HT1080 (cell line): ENCODE results near the gene SAMD7. TPM values are rescaled to one million over a fixed set of nuclear protein-coding genes. Genes with fewer than 3 reads are reported as not detected.
A peak's percentile ranks its signal among the peaks of the same experiment; 100 is the strongest.

Experiments
- DNase-seq: peaks from one replicate; pipeline ENCODE4 v3.0.0-alpha.2; 2015; ENCODE audit warnings: low read depth
- total RNA-seq: library from RNA; depleted of rRNA; stranded (reverse); fragments of >200 nt; shearing (Covaris generic); gene quantifications from 2 replicates; pipeline ENCODE4 v1.2.3, GENCODE V29; 2014; rRNA removed

The SAMD7 gene
- total RNA-seq, 1 experiment from 2014 or later = not detected

GRCh38 chr3:169965562-169966427, 54.4 kb downstream of the SAMD7 start:
- no peak for DNase-seq

DNA sequence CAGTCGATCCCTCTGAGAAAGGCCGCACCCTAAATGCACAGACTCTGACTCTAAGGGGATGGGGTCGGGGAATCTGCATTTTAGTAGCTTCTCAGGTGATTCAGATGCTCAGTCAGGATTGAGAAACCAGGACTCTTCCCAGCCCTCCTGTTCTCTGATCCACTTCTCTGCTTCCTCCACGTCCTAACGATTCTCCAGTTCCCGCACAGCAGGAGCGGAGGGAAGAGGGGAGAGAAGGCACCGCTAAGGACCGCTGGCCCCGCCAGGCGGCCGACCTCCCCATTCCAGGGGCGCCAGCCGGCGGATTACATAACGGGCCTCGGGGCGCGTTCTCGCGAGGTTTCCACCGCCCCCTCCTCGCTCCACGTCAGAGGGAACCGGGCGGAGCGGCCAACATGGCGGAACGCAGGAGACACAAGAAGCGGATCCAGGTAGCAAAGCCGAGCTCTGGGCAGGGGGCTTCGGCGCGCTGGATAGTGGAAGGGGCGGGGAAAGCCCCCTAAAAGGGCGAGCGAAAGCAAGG, 55.1 kb downstream of the SAMD7 start, which contains the start of gene SEC62:
TSS of gene SEC62 (plus strand) at position 380 of the 523 bp plus-strand sequence. CDS start at position 396, 16 bp downstream.
- peak; percentile 92 for DNase-seq

DNA sequence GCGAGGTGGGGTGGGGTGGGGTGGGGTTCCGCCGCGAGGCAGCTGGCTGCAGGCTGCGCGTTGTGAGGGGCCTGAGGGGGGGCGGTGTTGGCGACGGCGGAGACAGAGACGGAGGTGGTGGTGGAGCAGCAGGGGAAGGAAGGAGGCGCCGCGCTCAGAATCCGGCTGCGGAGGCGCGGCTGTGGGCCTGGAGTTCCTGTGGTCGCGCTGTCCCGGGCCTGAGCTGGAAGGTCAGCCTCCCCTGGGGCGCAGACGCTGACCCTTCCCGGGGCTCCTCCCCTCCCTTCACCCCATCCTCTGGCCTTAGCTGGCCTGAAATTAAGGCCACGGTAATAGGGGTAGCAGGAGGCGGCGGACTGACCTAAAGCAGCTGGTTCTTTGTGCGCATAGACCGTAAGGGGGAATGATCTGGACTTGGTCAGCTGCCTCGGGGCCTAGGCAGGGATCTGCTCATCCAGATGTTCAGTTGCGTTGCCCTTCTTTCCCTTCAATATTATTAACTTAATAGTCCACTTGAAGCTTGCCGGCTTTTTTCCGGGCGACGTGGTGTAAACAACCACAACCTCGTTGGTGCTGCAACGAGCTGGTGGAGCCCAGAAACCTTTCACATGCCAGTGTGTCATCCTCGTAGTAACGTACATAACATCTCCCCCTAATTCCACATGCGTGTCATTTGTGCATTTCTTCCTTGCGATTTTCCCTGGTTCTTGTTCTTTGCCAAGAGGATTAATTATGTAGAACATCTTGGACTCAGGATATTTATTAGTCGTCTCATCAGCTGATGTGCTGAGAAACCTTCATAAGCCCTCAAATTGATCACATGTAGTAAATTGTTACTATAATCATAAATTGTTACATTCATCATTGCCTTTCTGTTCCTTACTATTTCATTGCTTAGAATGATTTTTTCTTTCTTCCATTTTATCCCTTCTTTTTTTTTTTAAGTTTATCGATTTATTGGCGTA, 55.9 kb downstream of the SAMD7 start:
- DNase-seq = peak; percentile 57

- DNase-seq = no peak
Observed at GRCh38 chr3:169968224-169968885, 57.0 kb downstream of the SAMD7 start.

- no peak for DNase-seq
Observed at GRCh38 chr3:169969174-169970095, 58.1 kb downstream of the SAMD7 start.

DNA sequence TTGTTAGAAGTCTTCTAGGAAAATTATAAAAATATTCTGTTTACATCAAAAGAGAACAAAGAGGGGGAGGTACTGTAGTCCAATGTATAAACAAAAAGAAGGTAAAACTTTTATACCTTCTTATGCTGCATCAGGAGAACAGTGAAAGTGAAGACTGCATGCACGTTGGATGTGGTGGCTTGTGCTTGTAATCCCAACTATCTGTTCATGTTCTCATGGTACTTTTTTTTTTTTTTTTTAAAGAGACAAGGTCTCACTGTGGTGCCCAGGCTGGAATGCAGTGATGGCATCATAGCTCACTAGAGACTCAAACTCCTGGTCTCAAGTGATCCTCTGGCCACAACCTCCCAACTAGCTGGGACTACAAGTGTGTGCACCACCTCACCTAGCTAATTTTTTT, 59.5 kb downstream of the SAMD7 start:
- DNase-seq = no peak

DNA sequence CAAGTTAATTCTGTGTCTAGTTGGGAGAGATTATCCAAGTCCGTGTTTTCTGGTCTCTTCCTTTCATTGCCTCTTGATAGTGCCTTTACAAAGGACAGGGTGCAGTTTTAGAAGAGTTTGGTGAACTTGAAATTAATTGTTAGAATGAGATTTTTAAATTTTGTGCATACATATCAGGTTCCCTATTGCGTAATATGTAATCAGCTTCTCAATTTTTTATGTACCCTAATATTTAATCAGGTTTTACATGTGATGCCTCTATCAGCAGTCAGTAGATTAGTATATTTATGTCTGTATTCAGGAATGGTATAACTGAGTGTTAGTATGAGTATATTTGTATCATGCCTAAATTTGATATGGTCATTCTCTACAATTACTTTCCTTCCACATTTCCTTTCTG, 60.1 kb downstream of the SAMD7 start:
- DNase-seq = no peak

DNA sequence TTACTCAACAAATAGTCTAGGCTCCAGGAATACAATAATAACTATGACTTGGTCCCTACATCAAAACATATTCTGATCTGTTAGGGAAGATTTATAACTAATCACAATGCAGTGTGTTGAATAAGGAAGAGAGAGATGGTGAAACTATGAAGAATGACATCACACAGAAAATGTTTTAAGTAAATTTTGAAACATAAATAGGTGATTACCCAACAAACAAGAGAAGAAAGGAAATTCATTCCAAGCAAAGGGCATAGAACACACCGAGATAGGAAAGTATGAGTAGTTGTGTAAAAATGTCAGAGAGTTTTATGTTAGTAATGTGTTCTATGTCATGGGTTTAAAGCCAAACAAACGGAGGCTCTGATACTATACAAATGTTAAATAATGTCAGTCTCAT, 68.7 kb downstream of the SAMD7 start:
- no peak for DNase-seq

- DNase-seq = no peak
Observed at GRCh38 chr3:169984292-169984691, 72.9 kb downstream of the SAMD7 start.

Other genes starting within 250 kb of the SAMD7 start
- 5.3 and 10.9 TPM in 2 replicates for gene MECOM, start 247.9 kb upstream of the SAMD7 start, total RNA-seq
- gene TERC, start 146.5 kb upstream of the SAMD7 start, total RNA-seq = 52.4 and 143 TPM in 2 replicates
- not detected in 2 replicates for gene ACTRT3, start 142.0 kb upstream of the SAMD7 start, total RNA-seq
- 23.1 and 23.6 TPM in 2 replicates for gene MYNN, start 138.2 kb upstream of the SAMD7 start, total RNA-seq
- gene LRRIQ4, start 98.7 kb upstream of the SAMD7 start, total RNA-seq = not detected in 2 replicates
- gene LRRC34, start 98.7 kb upstream of the SAMD7 start, total RNA-seq = not detected in 2 replicates
- gene LRRC31, start 41.6 kb upstream of the SAMD7 start, total RNA-seq = not detected in 2 replicates
- gene SEC62, start 55.2 kb downstream of the SAMD7 start, total RNA-seq = 36.3 and 42.9 TPM in 2 replicates
- 2.8 and 4.2 TPM in 2 replicates for gene GPR160, start 126.4 kb downstream of the SAMD7 start, total RNA-seq